Measurements from ENCODE around the gene MACROD2.

GRCh38 chr20:15675813-15676484 lies 1680.6 kb downstream of the MACROD2 start:
- TF ChIP-seq ZNF274 (IDR thresholded peaks at IDR 0.05; ENCODE audit: low read depth, low read length) (no peak), YY1 (IDR thresholded peaks at IDR 0.05; ENCODE audit: insufficient read depth, insufficient read length) (no peak)
